Prostate gland (tissue), 2 donors: ENCODE measurements around the gene TRABD. TPM values are rescaled to one million over a fixed set of nuclear protein-coding genes. Genes with fewer than 3 reads are reported as not detected.

ENCODE experiments used
- DNase-seq: peaks from one replicate; pipeline ENCODE4 v3.0.0-alpha.2; 2019; ENCODE audit warnings: low spot score
- H3K27ac ChIP-seq, 2 donors: fragments of 200-600 bp; sonication (generic); 2 replicates each; pipeline ENCODE4 v1.5.1; 2017 to 2019
- H3K27me3 ChIP-seq: fragments of 200-600 bp; sonication (generic); replicated peaks from 2 replicates; pipeline ENCODE4 v1.5.1; 2019; ENCODE audit not compliant: insufficient read depth
- H3K36me3 ChIP-seq, 2 donors: fragments of 200-600 bp; sonication (generic); 1 replicate in 1 of 2; 2 replicates in 1 of 2; pipeline versions ENCODE4 v1.5.1 to v1.8.1; 2017 to 2019
- H3K4me1 ChIP-seq: fragments of 200-600 bp; sonication (generic); replicated peaks from 2 replicates; pipeline ENCODE4 v1.5.1; 2019
- H3K4me3 ChIP-seq, 2 donors: fragments of 200-600 bp; sonication (generic); 2 replicates each; pipeline ENCODE4 v1.5.1; 2017 to 2019
- H3K9me3 ChIP-seq: fragments of 200-600 bp; sonication (generic); 2 replicates; pipeline ENCODE4 v1.5.1; 2017
- POLR2A ChIP-seq: fragments of 450-650 bp; IDR thresholded peaks from one replicate; pipeline ENCODE4 v1.6.1; 2016; ENCODE audit warnings: antibody characterized with exemption, mild to moderate bottlenecking
- POLR2AphosphoS5 ChIP-seq: sonication (generic); formaldehyde crosslinking; IDR thresholded peaks from one replicate; pipeline ENCODE4 v1.6.1; 2017; ENCODE audit warnings: antibody characterized with exemption
- WGBS: methylation state at CpG from one replicate; pipeline ENCODE4 v1.1.5; 2018; 5-methylcytosine and 5-hydroxymethylcytosine counted together
- intact Hi-C: fragments of 100-400 bp; cut with DNase I; formaldehyde crosslinking; loops from one replicate; pipeline ENCODE4 v1.14.2; 2022
- total RNA-seq, 2 donors: library from RNA; depleted of rRNA; stranded (reverse); fragments of >200 nt; gene quantifications; one replicate each; pipeline ENCODE4 v1.1.0, GENCODE V29; 2016
- TF ChIP-seq, protein P1 (sequence below), 4 experiments: fragments of 200-600 bp in 2 of 4; fragments of 450-650 bp in 2 of 4; sonication (generic) in 2 of 4; IDR thresholded peaks; 1 replicate in 3 of 4; 2 replicates in 1 of 4; pipeline ENCODE4 v1.5.1; 2016 to 2019; ENCODE audit warnings: antibody characterized with exemption in 4 of 4, mild to moderate bottlenecking in 2 of 4, moderate library complexity in 2 of 4

Gene TRABD
- total RNA-seq, 2 donors from 2014 or later: 39.1 to 43.1 TPM

- TF ChIP-seq POLR2AphosphoS5 (peak; percentile 31), POLR2A (no peak)
- TF ChIP-seq, protein P1, sequence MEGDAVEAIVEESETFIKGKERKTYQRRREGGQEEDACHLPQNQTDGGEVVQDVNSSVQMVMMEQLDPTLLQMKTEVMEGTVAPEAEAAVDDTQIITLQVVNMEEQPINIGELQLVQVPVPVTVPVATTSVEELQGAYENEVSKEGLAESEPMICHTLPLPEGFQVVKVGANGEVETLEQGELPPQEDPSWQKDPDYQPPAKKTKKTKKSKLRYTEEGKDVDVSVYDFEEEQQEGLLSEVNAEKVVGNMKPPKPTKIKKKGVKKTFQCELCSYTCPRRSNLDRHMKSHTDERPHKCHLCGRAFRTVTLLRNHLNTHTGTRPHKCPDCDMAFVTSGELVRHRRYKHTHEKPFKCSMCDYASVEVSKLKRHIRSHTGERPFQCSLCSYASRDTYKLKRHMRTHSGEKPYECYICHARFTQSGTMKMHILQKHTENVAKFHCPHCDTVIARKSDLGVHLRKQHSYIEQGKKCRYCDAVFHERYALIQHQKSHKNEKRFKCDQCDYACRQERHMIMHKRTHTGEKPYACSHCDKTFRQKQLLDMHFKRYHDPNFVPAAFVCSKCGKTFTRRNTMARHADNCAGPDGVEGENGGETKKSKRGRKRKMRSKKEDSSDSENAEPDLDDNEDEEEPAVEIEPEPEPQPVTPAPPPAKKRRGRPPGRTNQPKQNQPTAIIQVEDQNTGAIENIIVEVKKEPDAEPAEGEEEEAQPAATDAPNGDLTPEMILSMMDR (IDR thresholded peaks at IDR 0.05): no peak
- WGBS: 50% methylated on average over 28 of the region's 32 CpGs
- intact Hi-C loops: no loop called here
These were observed 1.5 kb upstream of the TRABD start for GRCh38 chr22:50184004-50184901.

DNA sequence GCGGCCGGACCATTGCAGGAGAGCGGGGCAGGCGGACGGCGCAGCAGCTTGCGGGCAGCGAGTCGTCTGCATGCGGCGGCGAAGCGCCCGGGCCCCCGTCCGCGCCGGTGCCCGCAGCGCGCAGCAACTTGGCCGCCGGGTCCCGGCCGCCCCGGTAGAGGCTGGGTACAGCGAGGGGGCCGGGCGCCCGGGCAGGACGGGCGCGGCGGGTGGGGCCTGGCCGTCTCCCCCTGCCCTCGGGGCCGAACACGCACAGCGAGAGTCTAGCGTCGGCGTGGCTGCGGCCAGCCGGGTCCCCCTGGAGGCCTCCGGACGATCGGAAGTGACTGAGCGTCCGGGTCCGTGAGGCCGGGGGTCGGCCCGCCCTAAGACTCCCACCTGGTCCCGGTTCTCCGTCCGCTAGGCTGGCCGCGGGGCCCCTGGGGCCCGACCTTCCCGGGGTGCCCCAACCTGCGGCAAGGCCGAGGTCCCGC lies 775 bp upstream of the TRABD start:
- peaks cover 16% of the 10 kb centered on the region for H3K4me1 ChIP-seq
- H3K27ac ChIP-seq: peak overlapping the region; percentile 32 to 60
- no peak for DNase-seq
- peak overlapping the region; percentile 58 to 64 for H3K4me3 ChIP-seq
- WGBS: 68% methylated on average over 14 of the region's 63 CpGs
- no peaks in the 10 kb centered on the region for H3K36me3 ChIP-seq
- intact Hi-C loops: no loop called here
- H3K27me3 ChIP-seq: no peaks in the 10 kb centered on the region
- TF ChIP-seq POLR2AphosphoS5 (no peak), POLR2A (no peak)
- TF ChIP-seq, protein P1 (IDR thresholded peaks at IDR 0.05): no peak
- H3K9me3 ChIP-seq: no peaks in the 10 kb centered on the region

More at GRCh38 chr22:50184004-50184901, 1.5 kb upstream of the TRABD start:
- H3K4me1 ChIP-seq: peaks cover 11% of the 10 kb centered on the region
- H3K27me3 ChIP-seq: no peaks in the 10 kb centered on the region
- no peaks in the 10 kb centered on the region for H3K9me3 ChIP-seq
- H3K27ac ChIP-seq: peak overlapping the region; percentile 32 to 52
- peak; percentile 80 for DNase-seq
- peak overlapping the region; percentile 58 to 64 for H3K4me3 ChIP-seq
- no peaks in the 10 kb centered on the region for H3K36me3 ChIP-seq

DNA sequence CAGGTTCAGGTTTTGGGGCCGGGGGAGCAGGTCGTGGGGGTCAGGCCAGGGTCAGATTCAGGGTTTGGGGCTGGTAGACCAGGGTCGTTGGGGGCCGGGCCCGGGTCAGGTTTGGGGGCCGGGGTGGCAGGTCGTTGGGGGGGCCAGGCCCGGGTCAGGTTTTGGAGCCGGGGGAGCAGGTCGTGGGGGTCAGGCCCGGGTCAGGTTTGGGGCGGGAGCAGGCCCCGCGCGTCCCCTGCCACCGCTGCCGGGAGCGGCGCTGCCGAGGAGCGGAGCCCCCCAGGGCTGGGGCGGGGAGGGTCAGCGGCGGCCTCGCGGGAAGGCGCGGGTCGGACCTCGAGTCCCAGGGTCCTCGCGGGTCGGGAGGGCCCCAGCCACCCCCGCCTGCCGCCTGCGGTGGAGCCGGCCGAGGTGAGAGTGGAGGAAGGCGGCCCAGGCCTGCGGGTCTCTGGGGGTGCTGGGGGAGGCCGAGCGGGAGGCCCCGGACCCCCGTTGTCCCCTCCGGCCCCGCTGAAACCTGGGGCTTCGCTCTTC lies 535 bp downstream of the TRABD start:
- H3K36me3 ChIP-seq: no peaks in the 10 kb centered on the region
- intact Hi-C loops: no loop called here
- TF ChIP-seq POLR2A (no peak), POLR2AphosphoS5 (no peak)
- TF ChIP-seq, protein P1 (IDR thresholded peaks at IDR 0.05): no peak
- peaks cover 20% of the 10 kb centered on the region for H3K4me1 ChIP-seq
- H3K27ac ChIP-seq: peak overlapping the region; percentile 64 to 72
- no peaks in the 10 kb centered on the region for H3K9me3 ChIP-seq
- no peaks in the 10 kb centered on the region for H3K27me3 ChIP-seq
- H3K4me3 ChIP-seq: peak overlapping the region; percentile 58 to 64
- DNase-seq: no peak
- 4% methylated on average over 39 of the region's 47 CpGs for WGBS

DNA sequence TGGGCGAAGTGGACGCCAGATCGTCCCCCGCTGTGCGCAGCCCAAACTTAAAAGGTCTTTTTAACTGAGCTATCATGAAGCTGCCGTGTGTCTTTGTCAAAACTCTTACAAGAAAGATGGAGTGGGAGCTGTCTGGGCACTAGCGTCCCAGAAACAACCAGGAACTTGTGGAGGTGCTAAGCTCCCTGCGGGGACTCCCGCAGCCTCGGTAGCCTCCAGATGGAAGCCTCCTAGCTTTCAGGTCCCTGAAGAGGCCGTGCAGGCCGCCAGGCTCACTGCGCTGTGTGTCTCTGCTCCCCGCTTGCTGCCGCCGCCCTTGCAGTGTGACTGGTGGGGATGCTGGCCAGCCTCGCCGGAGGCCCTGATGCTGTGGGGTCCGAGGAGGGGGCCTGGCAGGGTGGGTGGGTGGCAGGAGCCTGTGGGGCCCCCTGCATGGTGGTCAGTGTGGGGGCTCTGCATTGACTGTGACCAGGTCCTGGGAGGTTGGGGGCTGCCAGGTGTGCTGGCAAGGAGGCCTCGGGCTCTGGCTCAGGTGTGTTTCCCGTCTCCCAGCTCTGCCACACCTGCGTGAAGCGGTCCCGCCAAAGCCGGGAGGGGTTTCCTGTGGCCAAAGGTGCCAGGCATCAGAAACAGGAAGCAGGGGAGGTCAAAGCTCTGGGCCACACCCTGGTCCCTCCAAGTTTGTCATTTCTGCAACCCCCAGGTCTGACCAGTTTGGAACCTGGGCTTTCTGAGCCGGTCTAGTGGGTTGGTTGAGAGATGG lies 1.2 kb downstream of the TRABD start:
- H3K36me3 ChIP-seq: no peaks in the 10 kb centered on the region
- H3K4me3 ChIP-seq: peak overlapping the region; percentile 58 to 64
- H3K27ac ChIP-seq: peak overlapping the region; percentile 64 to 72
- peaks cover 20% of the 10 kb centered on the region for H3K4me1 ChIP-seq
- no peaks in the 10 kb centered on the region for H3K9me3 ChIP-seq
- no peaks in the 10 kb centered on the region for H3K27me3 ChIP-seq
- intact Hi-C loops: no loop called here
- no peak for TF ChIP-seq POLR2A
- TF ChIP-seq, protein P1 (IDR thresholded peaks at IDR 0.05): no peak
- no peak for TF ChIP-seq POLR2AphosphoS5
- WGBS: 35% methylated on average over 26 of the region's 26 CpGs
- no peak for DNase-seq
